PFSK-1 (cell line): ENCODE measurements around the gene NFATC4.

Experiments
- FOXP2 ChIP-seq: optimal IDR thresholded peaks from 2 replicates; pipeline ENCODE3; 2011; ENCODE audit warnings: borderline replicate concordance, control low read depth, inconsistent platforms; ENCODE audit not compliant: insufficient read depth; ENCODE audit errors: extremely low read length, extremely low read depth
- POLR2AphosphoS5 ChIP-seq: IDR thresholded peaks from 2 replicates; pipeline ENCODE4 v1.6.1; 2012; ENCODE audit warnings: low read depth, mild to moderate bottlenecking, control low read depth, low read length, moderate library complexity
- REST ChIP-seq, 2 experiments: IDR thresholded peaks; 2 replicates each; pipeline versions ENCODE4 v1.6.1 to v1.8.0; 2011 to 2012; ENCODE audit warnings: low read depth in 2 of 2, low read length in 2 of 2, control low read depth in 1 of 2, inconsistent platforms in 1 of 2, mild to moderate bottlenecking in 1 of 2, moderate library complexity in 1 of 2; ENCODE audit not compliant: insufficient read depth in 1 of 2
- SIN3A ChIP-seq: IDR thresholded peaks from 2 replicates; pipeline ENCODE4 v1.6.1; 2012; ENCODE audit warnings: mild to moderate bottlenecking, low read length, moderate library complexity, borderline replicate concordance; ENCODE audit not compliant: insufficient read depth
- TAF1 ChIP-seq: IDR thresholded peaks from 2 replicates; pipeline ENCODE4 v1.6.1; 2012; ENCODE audit warnings: low read length, control low read depth, borderline replicate concordance; ENCODE audit not compliant: insufficient read depth

- TF ChIP-seq POLR2AphosphoS5 (no peak), TAF1 (no peak), SIN3A (no peak), REST (IDR thresholded peaks at IDR 0.05; ENCODE audit: insufficient read depth in 1 of 2, low read depth in 2 of 2, low read length in 2 of 2) (no peak), FOXP2 (no peak)
These were observed 42.0 kb downstream of the NFATC4 start for GRCh38 chr14:24409956-24410355.
